HepG2 (cell line): ENCODE results near the gene CST5. TPM values are rescaled to one million over a fixed set of nuclear protein-coding genes. Genes with fewer than 3 reads are reported as not detected.

Experiments
- ATF3 ChIP-seq: sonication (generic); formaldehyde crosslinking; IDR thresholded peaks from 2 replicates; pipeline ENCODE4 v1.4.0; 2020; ENCODE audit warnings: missing genetic modification reagents
- BCL6 ChIP-seq: IDR thresholded peaks from 2 replicates; pipeline ENCODE4 v1.6.1; 2016; ENCODE audit warnings: missing genetic modification reagents, missing compliant biosample characterization
- BHLHE40 ChIP-seq: IDR thresholded peaks from 2 replicates; pipeline ENCODE4 v1.6.1; 2011; ENCODE audit warnings: low read length, improper control_type of control experiment
- FOXA1 ChIP-seq, 2 experiments: fragments of 450-650 bp in 1 of 2; sonication (generic) in 1 of 2; formaldehyde crosslinking in 1 of 2; IDR thresholded peaks; 2 replicates each; pipeline versions ENCODE4 v1.4.0 to v1.6.1; 2016 to 2020; ENCODE audit warnings: missing genetic modification reagents in 1 of 2
- GTF2F1 ChIP-seq: fragments of 150-350 bp; IDR thresholded peaks from 2 replicates; pipeline ENCODE4 v1.6.1; 2014; ENCODE audit warnings: low read length
- JUNB ChIP-seq: sonication (generic); formaldehyde crosslinking; IDR thresholded peaks from 2 replicates; pipeline ENCODE4 v1.8.0; 2022; ENCODE audit warnings: missing genetic modification reagents, mild to moderate bottlenecking, borderline replicate concordance
- KDM4B ChIP-seq: sonication (generic); formaldehyde crosslinking; IDR thresholded peaks from 2 replicates; pipeline ENCODE4 v1.4.0; 2020; ENCODE audit warnings: missing genetic modification reagents
- LBX2 ChIP-seq: sonication (generic); formaldehyde crosslinking; IDR thresholded peaks from 2 replicates; pipeline ENCODE4 v1.5.0; 2020; ENCODE audit warnings: missing genetic modification reagents, mild to moderate bottlenecking, borderline replicate concordance
- NFRKB ChIP-seq: fragments of 450-650 bp; IDR thresholded peaks from 2 replicates; pipeline ENCODE4 v1.6.1; 2017
- NR2F2 ChIP-seq: IDR thresholded peaks from 2 replicates; pipeline ENCODE4 v1.6.1; 2012; ENCODE audit warnings: low read depth, inconsistent platforms, borderline replicate concordance
- PRDM4 ChIP-seq: sonication (generic); formaldehyde crosslinking; IDR thresholded peaks from 2 replicates; pipeline ENCODE4 v1.9.0; 2021; ENCODE audit warnings: missing genetic modification reagents, borderline replicate concordance
- RARA ChIP-seq: IDR thresholded peaks from 2 replicates; pipeline ENCODE4 v1.6.1; 2016; ENCODE audit warnings: missing genetic modification reagents, missing compliant biosample characterization
- SIN3A ChIP-seq: IDR thresholded peaks from 2 replicates; pipeline ENCODE4 v1.6.1; 2011; ENCODE audit warnings: low read depth, mild to moderate bottlenecking, control low read depth, low read length, borderline replicate concordance
- SYNCRIP ChIP-seq: fragments of 200-400 bp; formaldehyde crosslinking; IDR thresholded peaks from 2 replicates; pipeline ENCODE4 v1.6.1; 2018; ENCODE audit warnings: mild to moderate bottlenecking, low read depth, low read length; ENCODE audit not compliant: insufficient read depth
- ZMYM2 ChIP-seq: sonication (generic); formaldehyde crosslinking; IDR thresholded peaks from 2 replicates; pipeline ENCODE4 v1.8.0; 2022; ENCODE audit warnings: mild to moderate bottlenecking, missing genetic modification reagents
- ZMYM3 ChIP-seq: sonication (generic); formaldehyde crosslinking; IDR thresholded peaks from 2 replicates; pipeline ENCODE4 v1.5.1; 2020; ENCODE audit warnings: mild to moderate bottlenecking, missing genetic modification reagents
- ZNF468 ChIP-seq: sonication (generic); formaldehyde crosslinking; IDR thresholded peaks from 2 replicates; pipeline ENCODE4 v1.8.0; 2022; ENCODE audit warnings: mild to moderate bottlenecking, moderate library complexity, missing genetic modification reagents
- ZNF562 ChIP-seq: sonication (generic); formaldehyde crosslinking; IDR thresholded peaks from 2 replicates; pipeline ENCODE4 v1.8.0; 2022; ENCODE audit warnings: missing genetic modification reagents, borderline replicate concordance
- ZSCAN9 ChIP-seq: IDR thresholded peaks from 2 replicates; pipeline ENCODE4 v1.6.1; 2016; ENCODE audit warnings: borderline replicate concordance
- polyA plus RNA-seq, 8 experiments: library from polyadenylated mRNA; depleted of rRNA in 3 of 8; stranded (reverse) in 7 of 8; unstranded in 1 of 8; fragments of >200 nt; fragmentation: Illumina TruSeq in 4 of 8; extraction: Trizol in 4 of 8; gene quantifications; 2 replicates each; pipeline versions ENCODE4 v1.2.1 to v1.2.3, GENCODE V29; 2011 to 2016; ENCODE audit warnings: low read depth in 4 of 8, missing spikeins in 1 of 8, mixed read lengths in 1 of 8; ENCODE audit not compliant: insufficient read depth in 1 of 8
- total RNA-seq, 5 experiments: library from RNA; depleted of rRNA; stranded (reverse); fragments of >200 nt; fragmentation: Illumina TruSeq; extraction: Trizol; gene quantifications; 2 replicates each; pipeline ENCODE4 v1.2.3, GENCODE V29; 2016; ENCODE audit warnings: low read depth in 1 of 5
- TF ChIP-seq, protein P1 (sequence below): sonication (generic); formaldehyde crosslinking; IDR thresholded peaks from 2 replicates; pipeline ENCODE4 v1.5.1; 2020; ENCODE audit warnings: missing genetic modification reagents, mild to moderate bottlenecking, borderline replicate concordance
- TF ChIP-seq, protein P2 (sequence below): sonication (generic); formaldehyde crosslinking; conservative IDR thresholded peaks from 2 replicates; pipeline ENCODE4 v1.4.0; 2020; ENCODE audit warnings: missing genetic modification reagents
- TF ChIP-seq, protein P3 (sequence below), 2 experiments: IDR thresholded peaks; 2 replicates each; pipeline ENCODE4 v1.6.1; 2011 to 2012; ENCODE audit warnings: low read length in 2 of 2, borderline replicate concordance in 1 of 2, low read depth in 1 of 2, mild to moderate bottlenecking in 1 of 2, moderate library complexity in 1 of 2

Gene CST5
- total and polyA plus RNA-seq, 2 of the 13 experiments (the other 11 are each of a cell fraction or from before 2014, with no cell fraction given): 0.16 TPM; not detected in 1

GRCh38 chr20:23879811-23880374 is 345 bp upstream of the CST5 start (continued):
- TF ChIP-seq, protein P1, sequence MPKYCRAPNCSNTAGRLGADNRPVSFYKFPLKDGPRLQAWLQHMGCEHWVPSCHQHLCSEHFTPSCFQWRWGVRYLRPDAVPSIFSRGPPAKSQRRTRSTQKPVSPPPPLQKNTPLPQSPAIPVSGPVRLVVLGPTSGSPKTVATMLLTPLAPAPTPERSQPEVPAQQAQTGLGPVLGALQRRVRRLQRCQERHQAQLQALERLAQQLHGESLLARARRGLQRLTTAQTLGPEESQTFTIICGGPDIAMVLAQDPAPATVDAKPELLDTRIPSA (CRISPR knock-in tag): no peak
- TF ChIP-seq ZNF468 (CRISPR knock-in tag) (no peak), KDM4B (CRISPR knock-in tag) (no peak), RARA (CRISPR knock-in tag) (peak; percentile 97), BHLHE40 (peak; percentile 33; the same call in 1 of the 2 replicates), ZSCAN9 (no peak), ZMYM3 (peak; percentile 26; the same call in 1 of the 2 replicates), JUNB (CRISPR knock-in tag) (peak; percentile 46; the same call in 1 of the 2 replicates), SIN3A (peak; percentile 33; the same call in 1 of the 2 replicates), ZMYM2 (CRISPR knock-in tag) (no peak), ATF3 (CRISPR knock-in tag) (no peak), GTF2F1 (no peak), LBX2 (CRISPR knock-in tag) (no peak), SYNCRIP (no peak), NFRKB (no peak), FOXA1 (IDR thresholded peaks at IDR 0.05) (no peak), FOXA1 (CRISPR knock-in tag; IDR thresholded peaks at IDR 0.05) (peak; percentile 10; the same call in 1 of the 2 replicates), PRDM4 (CRISPR knock-in tag) (no peak), NR2F2 (peak; percentile 80), ZNF562 (CRISPR knock-in tag) (no peak), BCL6 (peak; percentile 76)
- TF ChIP-seq, protein P2, sequence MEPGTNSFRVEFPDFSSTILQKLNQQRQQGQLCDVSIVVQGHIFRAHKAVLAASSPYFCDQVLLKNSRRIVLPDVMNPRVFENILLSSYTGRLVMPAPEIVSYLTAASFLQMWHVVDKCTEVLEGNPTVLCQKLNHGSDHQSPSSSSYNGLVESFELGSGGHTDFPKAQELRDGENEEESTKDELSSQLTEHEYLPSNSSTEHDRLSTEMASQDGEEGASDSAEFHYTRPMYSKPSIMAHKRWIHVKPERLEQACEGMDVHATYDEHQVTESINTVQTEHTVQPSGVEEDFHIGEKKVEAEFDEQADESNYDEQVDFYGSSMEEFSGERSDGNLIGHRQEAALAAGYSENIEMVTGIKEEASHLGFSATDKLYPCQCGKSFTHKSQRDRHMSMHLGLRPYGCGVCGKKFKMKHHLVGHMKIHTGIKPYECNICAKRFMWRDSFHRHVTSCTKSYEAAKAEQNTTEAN (CRISPR knock-in tag): no peak
- TF ChIP-seq, protein P3, sequence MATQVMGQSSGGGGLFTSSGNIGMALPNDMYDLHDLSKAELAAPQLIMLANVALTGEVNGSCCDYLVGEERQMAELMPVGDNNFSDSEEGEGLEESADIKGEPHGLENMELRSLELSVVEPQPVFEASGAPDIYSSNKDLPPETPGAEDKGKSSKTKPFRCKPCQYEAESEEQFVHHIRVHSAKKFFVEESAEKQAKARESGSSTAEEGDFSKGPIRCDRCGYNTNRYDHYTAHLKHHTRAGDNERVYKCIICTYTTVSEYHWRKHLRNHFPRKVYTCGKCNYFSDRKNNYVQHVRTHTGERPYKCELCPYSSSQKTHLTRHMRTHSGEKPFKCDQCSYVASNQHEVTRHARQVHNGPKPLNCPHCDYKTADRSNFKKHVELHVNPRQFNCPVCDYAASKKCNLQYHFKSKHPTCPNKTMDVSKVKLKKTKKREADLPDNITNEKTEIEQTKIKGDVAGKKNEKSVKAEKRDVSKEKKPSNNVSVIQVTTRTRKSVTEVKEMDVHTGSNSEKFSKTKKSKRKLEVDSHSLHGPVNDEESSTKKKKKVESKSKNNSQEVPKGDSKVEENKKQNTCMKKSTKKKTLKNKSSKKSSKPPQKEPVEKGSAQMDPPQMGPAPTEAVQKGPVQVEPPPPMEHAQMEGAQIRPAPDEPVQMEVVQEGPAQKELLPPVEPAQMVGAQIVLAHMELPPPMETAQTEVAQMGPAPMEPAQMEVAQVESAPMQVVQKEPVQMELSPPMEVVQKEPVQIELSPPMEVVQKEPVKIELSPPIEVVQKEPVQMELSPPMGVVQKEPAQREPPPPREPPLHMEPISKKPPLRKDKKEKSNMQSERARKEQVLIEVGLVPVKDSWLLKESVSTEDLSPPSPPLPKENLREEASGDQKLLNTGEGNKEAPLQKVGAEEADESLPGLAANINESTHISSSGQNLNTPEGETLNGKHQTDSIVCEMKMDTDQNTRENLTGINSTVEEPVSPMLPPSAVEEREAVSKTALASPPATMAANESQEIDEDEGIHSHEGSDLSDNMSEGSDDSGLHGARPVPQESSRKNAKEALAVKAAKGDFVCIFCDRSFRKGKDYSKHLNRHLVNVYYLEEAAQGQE (IDR thresholded peaks at IDR 0.05; ENCODE audit: borderline replicate concordance in 1 of 2, low read depth in 1 of 2, low read length in 2 of 2): no peak
